ENCODE measurements around the gene TP53I13.

TP53I13 gene

GRCh38 chr17:29562615-29563014 is 5.9 kb upstream of the TP53I13 start:
- no peak for ATAC-seq
- Mint-ChIP-seq H3K27ac (no peak overlapping the region), H3K27me3 (no peaks in the 10 kb centered on the region), H3K9me3 (no peaks in the 10 kb centered on the region), H3K4me3 (no peak overlapping the region), H3K4me1 (peaks cover 40% of the 10 kb centered on the region)
- DNase-seq: no peak

- H3K9me3 Mint-ChIP-seq: no peaks in the 10 kb centered on the region
- DNase-seq (no peak), ATAC-seq (no peak)
- H3K27me3 Mint-ChIP-seq: no peaks in the 10 kb centered on the region
- H3K4me1 Mint-ChIP-seq: peaks cover 32% of the 10 kb centered on the region
- no peak overlapping the region for H3K4me3 Mint-ChIP-seq
- H3K27ac Mint-ChIP-seq: no peak overlapping the region
Measured at GRCh38 chr17:29563816-29564215, 4.7 kb upstream of the TP53I13 start.

GRCh38 chr17:29565643-29566472 is 2.6 kb upstream of the TP53I13 start:
- H3K4me1 Mint-ChIP-seq: peaks cover 45% of the 10 kb centered on the region
- H3K27ac Mint-ChIP-seq: peak overlapping the region; percentile 87 to 89
- peak overlapping the region; percentile 93 to 95 for H3K4me3 Mint-ChIP-seq
- ATAC-seq (peak; percentile 35), DNase-seq (peak; percentile 69 to 72)
- H3K27me3 Mint-ChIP-seq: no peaks in the 10 kb centered on the region
- H3K9me3 Mint-ChIP-seq: no peaks in the 10 kb centered on the region

- Mint-ChIP-seq H3K4me1 (peaks cover 47% of the 10 kb centered on the region), H3K27me3 (no peaks in the 10 kb centered on the region), H3K9me3 (no peaks in the 10 kb centered on the region), H3K4me3 (peak within 1 kb of the TSS; percentile 93 to 95), H3K27ac (peak within 1 kb of the TSS; percentile 90 to 92)
- peak; percentile 59 for ATAC-seq
- peak; percentile 75 to 85 for DNase-seq
Measured at GRCh38 chr17:29566473-29567303, 1.8 kb upstream of the TP53I13 start, which contains the start of gene ABHD15. ABHD15 (minus strand) TSS chr17:29567037; CDS start chr17:29566966, 71 bp downstream.

GRCh38 chr17:29567304-29567553 is 1.3 kb upstream of the TP53I13 start:
- Mint-ChIP-seq H3K4me1 (peaks cover 42% of the 10 kb centered on the region), H3K27me3 (no peaks in the 10 kb centered on the region), H3K27ac (peak overlapping the region; percentile 76 to 90), H3K9me3 (no peaks in the 10 kb centered on the region), H3K4me3 (peak overlapping the region; percentile 93 to 95)
- ATAC-seq (peak; percentile 25), DNase-seq (no peak)

GRCh38 chr17:29567554-29568330 is 759 bp upstream of the TP53I13 start:
- H3K27ac Mint-ChIP-seq: peak overlapping the region; percentile 84 to 92
- DNase-seq: peak; percentile 89
- peaks cover 37% of the 10 kb centered on the region for H3K4me1 Mint-ChIP-seq
- peak overlapping the region; percentile 93 to 95 for H3K4me3 Mint-ChIP-seq
- H3K27me3 Mint-ChIP-seq: no peaks in the 10 kb centered on the region
- H3K9me3 Mint-ChIP-seq: no peaks in the 10 kb centered on the region
- ATAC-seq: peak; percentile 75

- Mint-ChIP-seq H3K4me1 (peaks cover 40% of the 10 kb centered on the region), H3K27ac (peak overlapping the region in 1 of 2 donors; percentile 60), H3K27me3 (no peaks in the 10 kb centered on the region), H3K9me3 (no peaks in the 10 kb centered on the region), H3K4me3 (peak overlapping the region; percentile 75 to 93)
- no peak for ATAC-seq
- peak in 1 of 2 donors; percentile 40 for DNase-seq
Measured at GRCh38 chr17:29569245-29569950, 897 bp downstream of the TP53I13 start.

GRCh38 chr17:29570521-29570920 is 2.0 kb downstream of the TP53I13 start:
- Mint-ChIP-seq H3K27me3 (no peaks in the 10 kb centered on the region), H3K27ac (no peak overlapping the region), H3K4me3 (peak overlapping the region in 1 of 2 donors; percentile 11), H3K9me3 (no peaks in the 10 kb centered on the region), H3K4me1 (peaks cover 45% of the 10 kb centered on the region)
- ATAC-seq (no peak), DNase-seq (no peak)

GRCh38 chr17:29571486-29571882 is 3.0 kb downstream of the TP53I13 start:
- ATAC-seq: no peak
- Mint-ChIP-seq H3K27ac (no peak overlapping the region), H3K4me3 (no peak overlapping the region), H3K9me3 (no peaks in the 10 kb centered on the region), H3K27me3 (no peaks in the 10 kb centered on the region), H3K4me1 (peaks cover 39% of the 10 kb centered on the region)
- DNase-seq: peak in 1 of 2 donors; percentile 9

- Mint-ChIP-seq H3K4me3 (no peak overlapping the region), H3K27me3 (no peaks in the 10 kb centered on the region), H3K9me3 (no peaks in the 10 kb centered on the region)
Measured at GRCh38 chr17:29571883-29572681, 3.6 kb downstream of the TP53I13 start.

GRCh38 chr17:29572691-29573557 is 4.4 kb downstream of the TP53I13 start:
- H3K27me3 Mint-ChIP-seq: no peaks in the 10 kb centered on the region
- no peak for ATAC-seq
- H3K9me3 Mint-ChIP-seq: no peaks in the 10 kb centered on the region

More at GRCh38 chr17:29571883-29572681, 3.6 kb downstream of the TP53I13 start:
- DNase-seq (peak in 1 of 2 donors; percentile 10), ATAC-seq (no peak)
- Mint-ChIP-seq H3K4me1 (peaks cover 39% of the 10 kb centered on the region), H3K27ac (no peak overlapping the region)

GRCh38 chr17:29573558-29573869 is 5.0 kb downstream of the TP53I13 start:
- Mint-ChIP-seq H3K27me3 (no peaks in the 10 kb centered on the region), H3K9me3 (no peaks in the 10 kb centered on the region), H3K4me3 (no peak overlapping the region), H3K4me1 (peaks cover 39% of the 10 kb centered on the region), H3K27ac (no peak overlapping the region)
- no peak for ATAC-seq
- DNase-seq: no peak

More at GRCh38 chr17:29572691-29573557, 4.4 kb downstream of the TP53I13 start:
- peak in 1 of 2 donors; percentile 65 for DNase-seq
- H3K4me1 Mint-ChIP-seq: peaks cover 39% of the 10 kb centered on the region
- no peak overlapping the region for H3K27ac Mint-ChIP-seq
- H3K4me3 Mint-ChIP-seq: no peak overlapping the region

- ATAC-seq: no peak
- Mint-ChIP-seq H3K9me3 (no peaks in the 10 kb centered on the region), H3K4me1 (peaks cover 34% of the 10 kb centered on the region), H3K27me3 (no peaks in the 10 kb centered on the region), H3K27ac (peak overlapping the region in 1 of 2 donors; percentile 74), H3K4me3 (no peak overlapping the region)
- no peak for DNase-seq
Measured at GRCh38 chr17:29573871-29574731, 5.6 kb downstream of the TP53I13 start.

Data from stimulated activated naive CD8-positive, alpha-beta T cell treated with anti-CD3 and anti-CD28 coated beads, Interleukin-15, amount 100 ng/mL, for 72 hours (primary cell).